PC-9 (cell line): ENCODE measurements around the gene COX18. TPM values are rescaled to one million over a fixed set of nuclear protein-coding genes. Genes with fewer than 3 reads are reported as not detected.

Source experiments
- Bru-seq: library from RNA; stranded (reverse); fragments of 400-500 nt; gene quantifications from one replicate; lab custom pipeline; 2021; lab: Mats Ljungman, UMichigan
- BruChase-seq, 2 experiments: library from RNA; stranded (reverse); fragments of 400-500 nt; gene quantifications; one replicate each; lab custom pipeline; 2021; lab: Mats Ljungman, UMichigan
- BruUV-seq: library from RNA; stranded (reverse); fragments of 400-500 nt; replicated peaks from 2 replicates; lab custom pipeline; 2021; lab: Mats Ljungman, UMichigan
- CTCF ChIA-PET: fragments of 300-600 bp; sonication (Branson Sonifier 250); formaldehyde crosslinking; loops from one replicate; lab custom pipeline; 2022; ENCODE audit warnings: antibody characterized with exemption; lab: Charles Lee
- POLR2A ChIA-PET: fragments of 300-600 bp; sonication (Branson Sonifier 250); formaldehyde crosslinking; loops from one replicate; lab custom pipeline; 2022; ENCODE audit warnings: antibody characterized with exemption; ENCODE audit not compliant: unreplicated experiment; lab: Charles Lee
- DNase-seq, 2 experiments: peaks; one replicate each; pipeline versions ENCODE4 v3.0.0 to v3.0.0-alpha.2; 2015 to 2022; ENCODE audit warnings: mixed read lengths in 1 of 2
- H2AFZ ChIP-seq: fragments of 200-600 bp; sonication (generic); 2 replicates; pipeline ENCODE4 v1.8.1; 2017; ENCODE audit warnings: antibody characterized with exemption
- H3F3A ChIP-seq: fragments of 200-600 bp; sonication (generic); 2 replicates; pipeline ENCODE4 v1.8.1; 2017; ENCODE audit warnings: antibody characterized with exemption, mild to moderate bottlenecking, low read depth; ENCODE audit not compliant: insufficient read depth
- H3K27ac ChIP-seq: fragments of 200-600 bp; sonication (generic); 2 replicates; pipeline ENCODE4 v1.6.1; 2016; ENCODE audit warnings: mixed run types
- H3K27me3 ChIP-seq: fragments of 200-600 bp; sonication (generic); 2 replicates; pipeline ENCODE4 v1.6.1; 2016; ENCODE audit warnings: low read depth, mixed run types; ENCODE audit not compliant: insufficient read depth
- H3K36me3 ChIP-seq: fragments of 200-600 bp; sonication (generic); 2 replicates; pipeline ENCODE4 v1.6.1; 2016; ENCODE audit warnings: low read depth, mixed run types
- H3K4me1 ChIP-seq: fragments of 200-600 bp; sonication (generic); replicated peaks from 2 replicates; pipeline ENCODE4 v1.6.1; 2016; ENCODE audit warnings: mixed run types; ENCODE audit not compliant: insufficient read depth
- H3K4me2 ChIP-seq: fragments of 200-600 bp; sonication (generic); 2 replicates; pipeline ENCODE4 v1.6.1; 2017; ENCODE audit warnings: mixed run types
- H3K4me3 ChIP-seq: fragments of 200-600 bp; sonication (generic); 2 replicates; pipeline ENCODE4 v1.6.1; 2016; ENCODE audit warnings: mixed run types
- H3K79me2 ChIP-seq: fragments of 200-600 bp; sonication (generic); 2 replicates; pipeline ENCODE4 v1.6.1; 2017; ENCODE audit warnings: low read depth, mixed run types
- H3K9me2 ChIP-seq: fragments of 200-600 bp; sonication (generic); 2 replicates; pipeline ENCODE4 v1.8.1; 2017; ENCODE audit warnings: mild to moderate bottlenecking; ENCODE audit not compliant: insufficient read depth
- H3K9me3 ChIP-seq: fragments of 200-600 bp; sonication (generic); 2 replicates; pipeline ENCODE4 v1.8.1; 2016; ENCODE audit warnings: low read depth; ENCODE audit not compliant: insufficient read depth
- H4K20me1 ChIP-seq: fragments of 200-600 bp; sonication (generic); 2 replicates; pipeline ENCODE4 v1.8.1; 2017; ENCODE audit not compliant: insufficient read depth
- EZH2 ChIP-seq: fragments of 200-600 bp; sonication (generic); IDR thresholded peaks from 2 replicates; pipeline ENCODE4 v1.8.0; 2017; ENCODE audit warnings: antibody characterized with exemption, low read depth
- intact Hi-C: fragments of 100-400 bp; cut with micrococcal nuclease; formaldehyde crosslinking; loops from one replicate; pipeline ENCODE4 v1.10.0; 2022; ENCODE audit not compliant: unreplicated experiment
- long read RNA-seq: library from polyadenylated mRNA; stranded (forward); transcript quantifications from one replicate; pipeline ENCODE4 v2.0.0, GENCODE V29; 2022
- total RNA-seq: library from RNA; stranded (reverse); gene quantifications from 2 replicates; pipeline ENCODE4 v1.2.3, GENCODE V29; 2021
- TF ChIP-seq, protein P1 (sequence below): fragments of 200-600 bp; sonication (generic); conservative IDR thresholded peaks from 2 replicates; pipeline ENCODE4 v1.6.1; 2017; ENCODE audit warnings: mixed run types, antibody characterized with exemption, mild to moderate bottlenecking, moderate library complexity

The COX18 gene, protein sequence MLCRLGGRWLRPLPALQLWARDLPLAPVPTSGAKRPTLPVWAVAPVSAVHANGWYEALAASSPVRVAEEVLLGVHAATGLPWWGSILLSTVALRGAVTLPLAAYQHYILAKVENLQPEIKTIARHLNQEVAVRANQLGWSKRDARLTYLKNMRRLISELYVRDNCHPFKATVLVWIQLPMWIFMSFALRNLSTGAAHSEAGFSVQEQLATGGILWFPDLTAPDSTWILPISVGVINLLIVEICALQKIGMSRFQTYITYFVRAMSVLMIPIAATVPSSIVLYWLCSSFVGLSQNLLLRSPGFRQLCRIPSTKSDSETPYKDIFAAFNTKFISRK
- total RNA-seq, result 8.0 TPM in 2 replicates
- Bru-seq, nascent RNA, result percentile 61 among the genes with signal in this experiment
- percentile 56 among the genes with signal in this experiment for BruChase-seq, experiment 1, labeled RNA remaining after a 2-hour chase
- percentile 67 among the genes with signal in this experiment for BruChase-seq, experiment 2, labeled RNA remaining after a 6-hour chase
- long read RNA-seq, result 0 reads

DNA sequence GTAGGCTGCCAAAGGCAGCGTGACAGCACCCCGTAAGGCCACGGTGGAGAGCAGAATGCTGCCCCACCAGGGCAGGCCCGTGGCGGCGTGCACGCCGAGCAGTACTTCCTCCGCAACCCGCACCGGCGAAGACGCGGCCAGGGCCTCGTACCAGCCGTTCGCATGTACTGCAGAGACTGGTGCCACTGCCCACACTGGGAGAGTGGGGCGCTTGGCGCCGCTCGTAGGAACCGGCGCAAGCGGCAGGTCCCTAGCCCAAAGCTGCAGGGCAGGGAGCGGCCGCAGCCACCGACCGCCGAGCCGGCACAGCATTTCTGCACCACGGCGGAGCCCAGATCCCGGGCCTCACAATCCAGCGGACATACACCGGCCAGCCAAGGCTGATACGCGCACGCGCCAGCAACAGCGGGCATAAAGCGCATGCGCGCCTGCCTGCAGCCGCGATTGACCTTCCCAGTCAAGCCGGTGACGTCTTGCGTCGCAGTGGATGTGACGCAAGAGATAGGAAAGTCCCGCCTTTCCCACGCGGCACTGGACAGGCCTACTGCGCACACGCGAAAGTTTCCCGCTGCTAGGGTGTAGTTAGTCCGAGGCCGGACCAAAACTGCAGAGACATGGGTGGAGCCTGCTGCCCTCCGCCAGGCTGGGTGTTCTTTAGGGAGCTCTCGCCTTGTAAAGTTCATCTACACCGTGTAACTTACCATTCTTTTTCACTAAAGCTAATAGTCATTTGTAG is at the start of gene COX18:
TSS of gene COX18 (minus strand) at position 379 of the 736 bp plus-strand sequence. CDS start at position 312, 67 bp downstream.
- Histone ChIP-seq H3K27ac (peak within 1 kb of the TSS; percentile 74), H3K4me2 (peak within 1 kb of the TSS; percentile 96), H3K27me3 (no peaks in the 10 kb centered on the region), H3K9me3 (no peaks in the 10 kb centered on the region), H3K4me1 (0 out of 2 replicates have a peak, but pooled peaks cover 3% of the 10 kb centered on the region), H3K4me3 (peak within 1 kb of the TSS; percentile 84), H3K79me2 (peaks cover 11% of the 10 kb centered on the region), H3F3A (peaks cover 18% of the 10 kb centered on the region), H2AFZ (peak within 1 kb of the TSS; percentile 89), H3K9me2 (no peaks in the 10 kb centered on the region), H3K36me3 (no peaks in the 10 kb centered on the region), H4K20me1 (no peaks in the 10 kb centered on the region)
- intact Hi-C loops, result loop anchor here (2.0 kb wide), 1 partner anchor 189 kb away; the partner anchor contains the start of gene ANKRD17
- DNase-seq, result peak; percentile 83 to 91
- ChIA-PET POLR2A (interaction anchor here (1.0 kb wide), 1 partner anchor 190 kb away, joined by 5 read pairs; no protein-coding TSS in a partner anchor), CTCF (no interaction called here)
- no peak for TF ChIP-seq EZH2
- TF ChIP-seq, protein P1, sequence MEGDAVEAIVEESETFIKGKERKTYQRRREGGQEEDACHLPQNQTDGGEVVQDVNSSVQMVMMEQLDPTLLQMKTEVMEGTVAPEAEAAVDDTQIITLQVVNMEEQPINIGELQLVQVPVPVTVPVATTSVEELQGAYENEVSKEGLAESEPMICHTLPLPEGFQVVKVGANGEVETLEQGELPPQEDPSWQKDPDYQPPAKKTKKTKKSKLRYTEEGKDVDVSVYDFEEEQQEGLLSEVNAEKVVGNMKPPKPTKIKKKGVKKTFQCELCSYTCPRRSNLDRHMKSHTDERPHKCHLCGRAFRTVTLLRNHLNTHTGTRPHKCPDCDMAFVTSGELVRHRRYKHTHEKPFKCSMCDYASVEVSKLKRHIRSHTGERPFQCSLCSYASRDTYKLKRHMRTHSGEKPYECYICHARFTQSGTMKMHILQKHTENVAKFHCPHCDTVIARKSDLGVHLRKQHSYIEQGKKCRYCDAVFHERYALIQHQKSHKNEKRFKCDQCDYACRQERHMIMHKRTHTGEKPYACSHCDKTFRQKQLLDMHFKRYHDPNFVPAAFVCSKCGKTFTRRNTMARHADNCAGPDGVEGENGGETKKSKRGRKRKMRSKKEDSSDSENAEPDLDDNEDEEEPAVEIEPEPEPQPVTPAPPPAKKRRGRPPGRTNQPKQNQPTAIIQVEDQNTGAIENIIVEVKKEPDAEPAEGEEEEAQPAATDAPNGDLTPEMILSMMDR, result no peak
- no TSS peak for BruUV-seq

DNA sequence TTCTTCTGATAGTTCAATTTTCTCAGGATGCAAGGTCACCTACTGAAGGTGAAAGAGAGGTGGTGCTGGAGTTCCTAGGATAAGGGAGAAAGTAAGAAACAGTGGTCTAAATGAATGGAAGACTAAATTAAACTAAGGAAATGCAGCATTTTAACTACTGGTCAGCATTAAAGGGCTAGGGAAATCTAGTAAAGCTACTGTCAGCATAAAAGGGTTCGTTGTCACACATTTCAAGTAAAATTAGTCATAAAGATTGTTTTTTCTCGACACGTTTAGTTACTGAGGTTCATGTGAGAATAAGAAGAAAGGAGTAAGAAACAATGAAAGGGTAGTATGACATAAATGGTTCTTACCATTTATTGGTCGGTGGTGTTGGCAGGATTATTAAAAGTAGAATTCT is 40.0 kb upstream of the COX18 start:
- POLR2A ChIA-PET, result no interaction called here

More for the DNA sequence above, 40.0 kb upstream of the COX18 start:
- Histone ChIP-seq H3K4me2 (no peak overlapping the region), H3K9me2 (no peaks in the 10 kb centered on the region), H3K79me2 (no peaks in the 10 kb centered on the region), H3K4me3 (no peak overlapping the region), H3K27ac (no peak overlapping the region), H3K36me3 (peaks cover 13% of the 10 kb centered on the region; the same call in 1 of the 2 replicates), H3F3A (no peaks in the 10 kb centered on the region; the same call in 1 of the 2 replicates), H3K4me1 (no peaks in the 10 kb centered on the region), H4K20me1 (no peaks in the 10 kb centered on the region), H3K9me3 (no peaks in the 10 kb centered on the region), H3K27me3 (no peaks in the 10 kb centered on the region), H2AFZ (no peak overlapping the region)
- intact Hi-C loops, result no loop called here
- DNase-seq, result no peak
- BruUV-seq, result no TSS peak
- CTCF ChIA-PET, result no interaction called here
- no peak for TF ChIP-seq EZH2
- TF ChIP-seq, protein P1, result no peak
